NCI-H345 (cell line): Measurements from ENCODE around the gene RPL22.

ENCODE experiments used
- DNase-seq: peaks from one replicate; lab custom pipeline; 2025; lab: John Stamatoyannopoulos, UW

RPL22 gene

GRCh38 chr1:6199298-6200187 is at the start of gene RPL22:
RPL22 (minus strand) TSS chr1:6199595; CDS start chr1:6199573, 22 bp downstream.
- DNase-seq, result peak; percentile 99

DNA sequence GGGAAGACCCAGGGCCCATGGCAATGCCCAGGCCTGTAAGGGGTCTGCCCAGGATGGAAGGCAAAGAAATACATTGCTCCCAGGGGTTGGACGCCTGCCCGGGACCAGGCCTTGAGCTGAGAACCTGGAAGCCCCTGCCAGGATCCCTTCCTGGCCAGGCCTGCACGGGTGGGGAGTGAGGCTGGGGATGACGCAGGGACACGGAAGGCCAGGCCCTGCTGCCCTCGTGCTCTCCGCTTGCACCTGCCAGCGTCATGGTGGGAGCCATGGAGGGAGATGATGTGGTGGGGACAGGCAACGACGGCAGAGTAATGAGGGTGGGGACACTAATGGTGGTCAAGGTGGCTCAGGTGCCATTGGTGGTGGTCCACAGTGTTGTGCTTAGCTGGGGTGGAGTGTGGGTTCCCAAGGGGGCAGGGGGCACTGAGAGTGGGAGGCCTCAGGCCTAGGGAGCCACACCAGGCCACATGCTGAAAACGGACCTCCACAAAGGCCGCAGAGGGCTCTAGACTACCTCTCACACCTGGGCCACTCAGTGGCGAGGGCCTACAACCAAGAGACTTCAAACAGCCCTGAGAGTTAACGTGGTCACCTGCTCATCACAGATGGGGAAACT is 48.9 kb upstream of the RPL22 start:
- no peak for DNase-seq

GRCh38 chr1:6247651-6248050 is 48.3 kb upstream of the RPL22 start:
- DNase-seq, result no peak

DNA sequence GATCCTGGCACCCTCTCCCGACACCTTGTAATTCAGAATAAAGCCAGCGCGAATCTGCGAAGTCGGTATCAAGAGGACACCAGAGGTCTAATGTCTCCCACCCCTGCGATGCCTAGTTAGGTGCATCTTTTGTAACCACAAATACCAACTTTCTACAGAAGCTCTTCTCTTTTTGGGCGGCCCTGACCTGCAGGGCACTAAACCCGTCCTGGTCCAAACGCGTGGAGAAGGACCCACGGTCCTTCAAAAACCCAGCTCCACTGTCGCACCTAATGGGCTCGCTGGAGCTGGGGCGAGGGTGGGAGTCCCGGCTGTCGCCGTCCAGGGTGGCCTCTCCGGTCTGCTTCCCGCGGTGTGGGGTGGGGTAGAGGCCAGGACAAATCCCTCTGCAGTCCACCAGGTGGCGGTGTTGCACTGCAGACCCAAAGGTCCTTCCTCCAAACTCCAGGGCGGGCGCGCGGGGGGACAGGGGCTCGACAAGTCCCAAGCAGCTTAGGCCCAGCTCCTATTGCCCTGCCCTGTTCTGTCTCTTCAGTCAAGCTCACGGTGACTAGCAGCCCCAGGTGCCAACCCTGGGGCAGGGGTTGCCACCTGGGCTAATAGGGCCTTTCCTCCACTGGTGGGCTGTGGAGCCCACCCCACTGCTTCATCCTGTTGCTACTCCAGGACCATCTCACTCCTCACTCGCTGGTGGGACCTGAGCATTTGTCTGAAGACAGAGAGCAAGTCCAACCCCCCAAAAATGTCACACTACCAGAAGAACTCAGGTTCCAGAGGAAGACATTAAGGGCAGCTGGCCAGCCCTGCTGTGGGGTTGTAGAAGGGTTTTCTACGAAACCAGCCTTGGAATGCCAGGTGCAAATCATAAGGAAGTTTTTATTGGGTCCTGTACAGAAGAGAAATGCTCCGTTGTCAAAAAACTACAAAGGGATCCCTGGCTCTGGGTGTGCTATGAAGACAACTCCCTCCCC is 47.4 kb upstream of the RPL22 start:
- DNase-seq, result peak; percentile 84

DNA sequence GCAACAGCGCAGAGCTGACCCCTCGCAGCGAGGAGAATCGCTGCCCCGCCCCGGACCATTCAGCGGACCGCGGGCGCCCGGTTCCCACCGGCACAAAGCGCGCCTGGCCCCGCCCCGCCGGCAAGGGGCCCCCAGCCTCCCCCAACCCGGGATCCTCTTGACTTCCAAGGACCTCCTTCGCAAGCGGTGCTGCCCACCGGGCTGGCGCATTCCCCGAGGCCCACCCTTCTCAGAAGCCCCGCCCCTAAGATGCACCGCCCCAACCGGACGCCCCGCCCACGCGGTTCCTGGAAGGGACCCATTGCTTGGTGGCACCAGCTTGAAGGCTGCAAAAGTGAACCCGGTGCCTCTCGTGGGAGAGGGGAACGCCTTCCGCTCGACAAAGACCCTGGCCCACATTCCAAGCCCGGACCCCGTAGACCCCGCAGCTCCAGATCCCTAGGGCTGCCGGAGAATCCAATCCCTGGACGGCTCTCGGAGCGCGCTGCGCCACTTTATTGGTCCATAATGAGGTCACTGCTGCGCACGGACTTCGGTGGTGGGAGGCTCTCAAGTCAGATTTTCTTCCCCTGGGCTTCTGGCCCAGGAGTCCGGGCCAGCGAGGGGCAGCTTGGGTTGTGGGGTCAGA is 46.6 kb upstream of the RPL22 start:
- DNase-seq, result peak; percentile 93

GRCh38 chr1:6245086-6245868 is 45.9 kb upstream of the RPL22 start:
- DNase-seq, result peak; percentile 87

- DNase-seq, result no peak
These were observed 45.1 kb upstream of the RPL22 start for GRCh38 chr1:6244401-6245049.

DNA sequence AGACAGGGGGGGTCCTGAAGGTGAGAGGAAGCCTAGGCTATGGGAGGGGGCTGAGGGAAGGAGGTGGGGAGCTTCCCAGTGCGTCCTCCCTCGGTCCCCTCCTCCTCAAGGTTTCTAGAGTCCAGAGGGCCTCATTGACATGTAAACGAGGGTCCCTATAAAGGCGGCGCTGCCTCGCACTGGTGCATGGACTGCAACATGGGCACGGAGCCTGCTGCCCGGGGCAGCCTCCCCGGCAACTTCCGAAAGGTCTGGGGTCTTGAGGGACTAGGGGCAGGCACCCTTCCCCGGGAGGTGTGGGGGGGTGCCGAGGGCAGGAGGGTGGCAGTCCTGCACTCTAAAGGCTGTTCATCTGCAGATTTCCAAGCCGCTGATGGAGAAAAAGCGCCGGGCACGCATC is 44.6 kb upstream of the RPL22 start, which contains the start of gene HES3:
HES3 (plus strand) TSS at position 187 of the 400 bp plus-strand sequence; CDS start at position 374, 187 bp downstream.
- no peak for DNase-seq

DNA sequence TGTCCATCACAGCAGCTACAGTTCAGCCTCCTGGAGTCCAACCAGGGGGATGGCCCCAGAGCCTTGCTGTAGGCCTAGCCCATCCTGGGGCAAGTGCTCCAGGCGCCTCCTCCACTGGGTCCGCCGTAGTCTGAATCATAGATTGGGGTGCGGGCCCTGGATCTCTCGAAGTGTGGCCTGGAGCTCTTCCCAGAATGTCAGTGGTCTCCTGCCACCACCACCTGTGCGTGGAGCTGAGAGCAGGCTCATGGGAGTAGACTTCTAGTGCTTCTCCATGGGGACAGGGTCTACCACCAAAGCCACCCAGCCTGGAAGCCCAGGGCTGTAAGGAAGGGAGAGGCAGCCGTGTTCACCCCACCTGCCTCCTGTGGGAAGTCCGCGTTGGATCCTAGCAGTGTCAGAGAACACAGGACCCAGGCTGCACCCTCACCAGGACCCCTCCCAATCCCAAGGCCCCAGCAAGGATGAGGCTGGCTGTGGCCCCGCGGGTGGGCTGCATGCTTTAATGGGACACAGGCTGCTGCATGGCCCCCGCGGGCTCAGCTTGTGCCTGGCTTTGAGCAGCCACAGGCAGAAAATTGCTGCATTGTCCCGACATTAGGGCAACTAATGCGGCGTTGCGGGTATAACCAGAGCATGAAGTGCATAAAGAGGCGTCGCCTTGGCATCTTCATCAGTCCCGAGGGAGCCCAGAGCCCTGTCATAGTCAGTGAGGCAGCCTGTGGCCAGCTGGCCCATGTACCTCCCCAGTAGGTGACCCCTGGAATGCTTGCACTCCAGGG is 43.8 kb upstream of the RPL22 start:
- DNase-seq, result no peak

DNA sequence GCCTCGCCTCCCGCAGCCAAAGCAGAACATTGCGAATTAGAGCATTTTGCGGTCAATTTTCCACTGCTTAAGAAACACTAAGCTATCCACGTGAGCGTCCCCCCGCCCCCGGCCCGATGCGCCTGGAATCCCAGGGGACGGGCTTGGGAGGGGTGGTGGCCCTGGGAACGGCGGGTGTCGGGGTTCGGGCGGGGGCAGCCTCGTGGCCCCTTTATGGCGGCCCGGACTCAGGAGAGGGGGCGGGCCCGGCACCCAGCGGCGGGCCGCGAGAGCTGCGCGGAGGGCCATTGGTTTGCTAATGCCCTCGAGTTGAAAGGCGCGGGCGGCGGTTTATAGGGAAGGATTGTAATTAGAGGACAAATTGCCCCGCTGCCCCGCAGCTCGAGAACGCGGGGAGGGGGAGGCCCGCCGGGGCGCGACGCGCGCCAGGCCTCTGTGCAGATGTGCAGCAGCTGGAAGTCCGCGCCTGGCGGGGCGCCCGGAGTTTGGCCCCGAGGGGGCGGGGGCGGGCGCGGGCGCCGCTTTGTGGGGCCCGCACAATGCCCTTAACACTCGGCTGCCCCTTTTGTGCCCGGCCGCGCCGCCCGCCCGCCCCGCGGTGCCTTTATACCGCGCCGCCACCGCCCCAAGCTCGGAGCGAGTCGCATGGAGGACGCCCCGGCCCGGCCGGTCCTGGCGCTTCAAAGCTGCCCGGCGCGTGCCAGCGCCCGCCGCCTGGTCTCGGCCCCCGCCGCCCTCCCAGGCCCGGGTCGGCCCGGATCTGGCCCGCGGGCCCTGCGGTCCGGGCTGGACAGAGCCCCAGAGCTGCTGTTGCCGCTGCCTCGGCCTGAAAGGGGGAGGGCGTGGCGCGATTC is 42.7 kb upstream of the RPL22 start:
- peak; percentile 23 for DNase-seq

DNA sequence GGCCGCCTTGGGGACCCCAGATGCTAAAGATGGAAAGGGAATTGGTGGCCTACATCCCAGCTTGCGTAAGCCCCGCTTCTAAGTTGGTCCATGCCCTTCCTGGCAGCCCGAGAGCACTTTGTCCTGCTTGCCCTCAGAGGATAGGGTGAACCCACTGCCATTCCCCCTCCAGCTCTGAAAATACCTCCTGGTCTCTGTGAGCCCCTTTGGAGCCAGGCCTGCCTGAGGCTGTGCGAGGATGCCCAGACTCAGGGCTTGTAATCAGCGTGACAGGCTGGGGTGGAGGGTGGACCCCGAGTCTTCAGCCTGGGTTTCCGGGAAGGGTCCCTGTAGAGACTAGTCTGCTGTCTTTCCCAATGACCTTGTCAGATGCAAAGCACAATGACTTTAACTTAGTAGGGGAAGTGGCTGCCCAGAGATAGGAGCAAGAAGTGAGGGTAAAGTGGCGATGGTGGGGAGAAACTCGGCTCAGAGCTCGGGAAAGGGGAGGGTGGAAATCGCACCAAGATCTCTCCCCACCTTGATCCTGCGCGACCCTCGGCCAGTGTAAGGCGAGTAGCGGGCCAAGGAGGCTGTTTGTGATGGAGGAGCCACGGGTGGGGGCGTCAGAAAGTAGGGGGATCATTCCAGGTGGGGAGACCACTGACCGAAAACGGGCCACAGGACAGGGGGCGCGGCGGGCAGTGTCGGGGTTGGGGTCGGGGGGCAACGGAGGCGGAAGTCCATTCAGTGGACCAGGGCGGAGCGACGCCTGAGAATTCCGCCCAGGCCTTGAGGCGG is 41.9 kb upstream of the RPL22 start:
- DNase-seq, result no peak

DNA sequence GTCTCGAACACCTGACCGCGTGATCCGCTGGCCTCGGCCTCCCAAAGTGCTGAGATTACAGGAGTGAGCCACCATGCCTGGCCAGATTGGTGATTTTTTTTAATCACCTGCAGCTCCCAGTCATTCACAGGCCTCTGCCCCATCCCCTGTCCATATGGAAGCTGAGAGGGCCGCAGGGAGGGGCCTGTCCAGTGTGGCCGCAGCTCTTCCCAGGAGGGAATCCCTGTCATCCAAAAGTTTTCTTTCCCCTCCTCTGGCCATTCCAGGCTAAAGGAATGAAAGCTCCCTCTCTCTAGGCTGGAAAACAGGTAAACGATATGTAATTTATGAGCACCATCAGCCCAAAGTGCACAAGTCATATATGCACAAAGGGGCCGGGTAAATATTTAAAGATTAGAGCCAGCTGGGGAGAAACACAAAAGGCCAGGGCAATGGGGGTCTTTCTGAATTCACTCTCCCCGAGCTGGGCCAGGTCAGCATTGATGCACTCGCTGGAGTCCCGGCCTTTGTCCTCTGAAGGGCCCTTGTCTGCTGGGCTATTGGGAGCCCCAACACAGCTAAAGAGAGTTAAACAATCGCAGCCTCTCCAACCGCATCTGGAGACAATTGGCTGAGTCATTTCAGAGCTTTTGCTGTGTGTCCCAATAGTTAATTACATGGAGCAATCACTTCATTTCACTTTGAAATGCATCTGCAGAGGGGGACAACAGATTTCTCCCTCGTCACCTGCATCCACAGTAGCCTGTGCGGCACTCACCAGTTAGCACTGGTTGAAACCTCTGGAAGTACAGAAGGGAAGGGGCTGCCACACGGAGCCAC is 40.8 kb upstream of the RPL22 start:
- peak; percentile 64 for DNase-seq

GRCh38 chr1:6239213-6239752 is 39.9 kb upstream of the RPL22 start:
- no peak for DNase-seq

DNA sequence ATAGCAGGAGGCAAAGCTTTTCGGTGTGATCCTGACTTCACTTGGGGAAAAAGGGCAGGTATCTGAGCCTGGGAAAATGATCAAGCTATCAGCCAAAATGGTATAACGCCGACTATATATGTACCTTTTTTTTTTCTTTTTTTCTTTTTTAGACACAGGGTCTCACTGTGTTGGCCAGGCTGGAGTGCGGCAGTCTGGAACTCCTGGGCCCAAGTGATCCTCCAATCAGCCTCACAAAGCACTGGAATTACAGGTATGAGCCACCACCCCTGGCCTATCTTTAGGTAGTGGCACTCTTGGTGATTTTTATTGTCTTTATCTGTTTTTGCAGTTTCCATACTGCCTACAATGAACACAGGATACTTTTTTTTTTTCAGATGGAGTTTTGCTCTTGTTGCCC is 37.7 kb upstream of the RPL22 start:
- DNase-seq, result no peak

DNA sequence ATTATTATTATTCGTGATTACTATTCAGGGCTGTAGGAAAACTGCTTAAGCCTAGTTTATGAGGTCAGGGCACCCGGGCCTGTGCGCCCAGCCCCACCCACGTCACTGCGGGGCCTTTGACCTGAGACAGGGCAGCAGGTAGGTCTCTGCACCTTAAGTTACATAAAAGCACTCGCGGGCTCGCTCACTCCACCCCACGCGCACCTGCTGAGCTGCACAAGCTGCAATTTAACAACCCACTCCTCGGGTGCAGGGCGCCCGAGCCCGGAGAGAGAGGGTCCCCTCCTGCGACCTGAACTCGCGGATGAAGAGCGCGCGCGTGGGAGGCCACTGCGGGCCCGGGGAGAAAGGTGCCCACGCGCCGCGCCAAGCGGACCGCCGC is 35.9 kb upstream of the RPL22 start:
- DNase-seq, result no peak

GRCh38 chr1:6234502-6235295 is 35.3 kb upstream of the RPL22 start:
- DNase-seq, result no peak
